Measurements from ENCODE around the gene ARHGEF40. TPM values are rescaled to one million over a fixed set of nuclear protein-coding genes. Genes with fewer than 3 reads are reported as not detected.
A peak's percentile ranks its signal among the peaks of the same experiment; 100 is the strongest.

Gene ARHGEF40
- total RNA-seq, 1 donor from 2014 or later: 21.3 TPM

DNA sequence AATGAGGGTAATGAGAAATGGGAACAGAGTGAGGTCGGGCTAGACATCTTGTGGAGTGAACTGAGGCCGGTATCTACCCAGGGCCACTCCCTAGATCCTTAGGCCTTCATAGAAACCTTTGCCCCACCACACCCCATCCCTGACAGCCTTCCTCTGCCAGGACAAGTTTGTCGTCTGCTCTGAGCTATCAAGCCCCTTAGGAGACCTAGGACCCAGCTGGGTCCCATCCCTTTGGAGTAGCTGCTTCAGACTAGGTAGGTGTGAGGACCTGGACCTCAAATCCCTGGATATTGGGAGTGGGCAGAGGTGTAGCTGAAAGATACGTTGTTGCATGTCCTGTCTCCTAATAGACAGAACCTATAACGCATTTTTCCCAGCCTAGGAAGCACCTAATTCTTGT is 30.8 kb downstream of the ARHGEF40 start, which contains the start of gene TMEM253:
TSS of gene TMEM253 (plus strand) at position 136 of the 400 bp plus-strand sequence. CDS start 278 bp downstream, outside the sequence.
- no peak for DNase-seq
- H3K36me3 ChIP-seq: no peaks in the 10 kb centered on the region
- intact Hi-C loops (cut with micrococcal nuclease): loop anchor here (5.0 kb wide), 1 partner anchor 34 kb away; no protein-coding TSS in a partner anchor
- peaks cover 64% of the 10 kb centered on the region for H3K4me1 ChIP-seq
- H3K9me3 ChIP-seq (replicated peaks): no peaks in the 10 kb centered on the region
- H3K27ac ChIP-seq (replicated peaks): peak within 1 kb of the TSS; percentile 83
- H3K4me3 ChIP-seq: no peak within 1 kb of the TSS
- no peaks in the 10 kb centered on the region for H3K27me3 ChIP-seq (ENCODE audit: low read depth)
- TF ChIP-seq, protein P1, sequence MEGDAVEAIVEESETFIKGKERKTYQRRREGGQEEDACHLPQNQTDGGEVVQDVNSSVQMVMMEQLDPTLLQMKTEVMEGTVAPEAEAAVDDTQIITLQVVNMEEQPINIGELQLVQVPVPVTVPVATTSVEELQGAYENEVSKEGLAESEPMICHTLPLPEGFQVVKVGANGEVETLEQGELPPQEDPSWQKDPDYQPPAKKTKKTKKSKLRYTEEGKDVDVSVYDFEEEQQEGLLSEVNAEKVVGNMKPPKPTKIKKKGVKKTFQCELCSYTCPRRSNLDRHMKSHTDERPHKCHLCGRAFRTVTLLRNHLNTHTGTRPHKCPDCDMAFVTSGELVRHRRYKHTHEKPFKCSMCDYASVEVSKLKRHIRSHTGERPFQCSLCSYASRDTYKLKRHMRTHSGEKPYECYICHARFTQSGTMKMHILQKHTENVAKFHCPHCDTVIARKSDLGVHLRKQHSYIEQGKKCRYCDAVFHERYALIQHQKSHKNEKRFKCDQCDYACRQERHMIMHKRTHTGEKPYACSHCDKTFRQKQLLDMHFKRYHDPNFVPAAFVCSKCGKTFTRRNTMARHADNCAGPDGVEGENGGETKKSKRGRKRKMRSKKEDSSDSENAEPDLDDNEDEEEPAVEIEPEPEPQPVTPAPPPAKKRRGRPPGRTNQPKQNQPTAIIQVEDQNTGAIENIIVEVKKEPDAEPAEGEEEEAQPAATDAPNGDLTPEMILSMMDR (IDR thresholded peaks at IDR 0.05; ENCODE audit: borderline replicate concordance): no peak

DNA sequence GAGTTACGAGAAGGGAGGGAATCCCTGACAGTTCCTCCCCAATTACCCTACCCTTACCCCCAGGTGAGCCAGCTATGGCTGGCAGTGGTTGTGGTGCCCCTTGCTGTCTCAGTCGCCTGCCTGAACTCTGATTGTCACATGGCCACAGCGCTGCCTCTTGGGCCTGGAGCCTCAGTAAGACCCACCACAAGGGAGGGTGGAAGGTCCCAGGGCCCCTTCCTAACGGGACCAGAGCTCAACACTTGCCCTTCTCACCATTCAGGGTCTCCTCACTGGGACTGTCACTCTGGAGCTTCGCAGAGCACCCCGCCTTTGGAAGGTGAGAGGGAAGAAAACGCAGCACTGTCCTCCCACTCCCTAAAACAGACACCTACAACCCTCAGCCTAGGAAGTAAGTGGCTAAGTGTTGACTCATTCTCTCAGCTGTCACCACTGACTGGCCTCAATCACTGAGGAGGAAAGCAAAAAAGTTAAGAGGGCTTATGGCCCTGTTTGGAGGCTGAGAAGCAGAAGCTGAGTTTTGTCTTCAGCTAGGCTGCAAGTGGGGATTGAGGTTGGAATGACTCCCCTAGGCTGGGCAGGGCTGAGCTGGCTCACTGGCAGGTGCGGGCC is 31.8 kb downstream of the ARHGEF40 start:
- Histone ChIP-seq H3K4me3 (no peak overlapping the region), H3K9me3 (replicated peaks) (no peaks in the 10 kb centered on the region), H3K4me1 (peaks cover 64% of the 10 kb centered on the region), H3K27ac (replicated peaks) (no peak overlapping the region), H3K36me3 (no peaks in the 10 kb centered on the region), H3K27me3 (ENCODE audit: low read depth) (no peaks in the 10 kb centered on the region)
- TF ChIP-seq, protein P1 (IDR thresholded peaks at IDR 0.05; ENCODE audit: borderline replicate concordance): no peak
- DNase-seq: no peak
- intact Hi-C loops (cut with micrococcal nuclease): loop anchor here (5.0 kb wide), 1 partner anchor 35 kb away; no protein-coding TSS in a partner anchor

DNA sequence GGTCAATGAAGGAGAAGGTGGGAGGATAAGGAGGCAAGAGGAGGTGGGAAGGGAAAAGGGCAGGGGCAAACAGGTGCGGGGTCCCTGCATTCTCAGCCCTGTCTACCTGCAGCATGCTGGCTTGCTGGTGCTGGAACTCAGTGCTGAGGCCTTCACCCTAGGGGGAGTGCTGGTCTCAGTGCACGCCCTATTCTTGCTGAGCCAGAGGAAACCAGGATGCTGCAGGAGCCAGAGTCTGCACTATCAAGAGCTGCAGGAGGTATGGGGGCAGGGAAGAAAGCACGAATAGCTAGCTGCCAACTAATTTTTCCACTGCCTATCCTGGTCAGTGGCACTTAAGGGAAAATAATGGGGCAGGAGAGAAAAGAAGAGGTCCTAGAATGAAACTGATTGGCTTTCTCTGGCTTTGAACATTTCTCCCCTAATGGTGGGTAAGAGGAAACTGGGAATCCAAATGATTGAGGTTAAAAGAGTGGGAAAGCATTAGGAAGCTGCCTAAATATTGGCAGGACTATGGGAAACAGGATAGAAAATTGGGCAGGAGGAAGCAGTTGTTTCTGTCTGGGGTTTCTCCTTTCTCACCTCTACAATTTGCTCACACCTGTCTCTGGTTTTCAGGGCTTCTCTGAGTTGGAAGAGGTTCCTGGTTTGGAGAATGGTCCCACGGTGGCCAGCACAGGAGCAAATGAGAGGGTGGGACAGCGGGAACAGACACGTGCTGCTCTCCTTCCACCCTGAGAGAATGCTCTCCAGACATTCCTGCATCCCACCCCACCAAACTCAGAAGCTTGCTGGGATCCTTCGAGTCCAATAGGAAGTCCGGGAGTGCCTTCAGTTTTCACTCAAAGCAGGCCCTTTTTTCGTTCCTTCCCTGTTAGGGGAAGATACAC is 32.7 kb downstream of the ARHGEF40 start:
- intact Hi-C loops (cut with micrococcal nuclease): loop anchor here (5.0 kb wide), 1 partner anchor 35 kb away; no protein-coding TSS in a partner anchor
- peaks cover 60% of the 10 kb centered on the region for H3K4me1 ChIP-seq
- TF ChIP-seq, protein P1 (IDR thresholded peaks at IDR 0.05; ENCODE audit: borderline replicate concordance): no peak

DNA sequence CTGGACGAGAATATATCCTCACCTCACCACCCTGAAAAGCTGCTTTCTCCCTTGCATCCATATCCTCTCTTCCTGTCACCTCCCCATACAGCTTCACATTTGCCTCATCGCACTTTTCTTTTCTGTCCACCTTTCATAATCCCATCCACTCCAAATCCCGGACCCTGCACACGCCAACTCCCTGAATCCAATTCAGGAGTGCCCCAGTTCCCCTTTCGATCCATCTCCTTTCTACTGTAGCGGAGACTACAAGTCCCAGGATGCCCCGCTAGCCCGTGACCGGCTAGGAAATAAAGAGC is 33.3 kb downstream of the ARHGEF40 start:
- Histone ChIP-seq H3K27ac (replicated peaks) (peak overlapping the region; percentile 99), H3K4me3 (peak overlapping the region; percentile 88), H3K36me3 (no peaks in the 10 kb centered on the region), H3K27me3 (ENCODE audit: low read depth) (no peaks in the 10 kb centered on the region), H3K4me1 (peaks cover 59% of the 10 kb centered on the region), H3K9me3 (replicated peaks) (no peaks in the 10 kb centered on the region)
- TF ChIP-seq, protein P1 (IDR thresholded peaks at IDR 0.05; ENCODE audit: borderline replicate concordance): no peak
- no peak for DNase-seq
- intact Hi-C loops (cut with micrococcal nuclease): loop anchor here (5.0 kb wide), 1 partner anchor 36 kb away; no protein-coding TSS in a partner anchor

More for the DNA sequence above, 32.7 kb downstream of the ARHGEF40 start:
- H3K27me3 ChIP-seq (ENCODE audit: low read depth): no peaks in the 10 kb centered on the region
- H3K27ac ChIP-seq (replicated peaks): peak overlapping the region; percentile 99
- no peaks in the 10 kb centered on the region for H3K9me3 ChIP-seq (replicated peaks)
- no peaks in the 10 kb centered on the region for H3K36me3 ChIP-seq
- DNase-seq: no peak
- H3K4me3 ChIP-seq: peak overlapping the region; percentile 88

DNA sequence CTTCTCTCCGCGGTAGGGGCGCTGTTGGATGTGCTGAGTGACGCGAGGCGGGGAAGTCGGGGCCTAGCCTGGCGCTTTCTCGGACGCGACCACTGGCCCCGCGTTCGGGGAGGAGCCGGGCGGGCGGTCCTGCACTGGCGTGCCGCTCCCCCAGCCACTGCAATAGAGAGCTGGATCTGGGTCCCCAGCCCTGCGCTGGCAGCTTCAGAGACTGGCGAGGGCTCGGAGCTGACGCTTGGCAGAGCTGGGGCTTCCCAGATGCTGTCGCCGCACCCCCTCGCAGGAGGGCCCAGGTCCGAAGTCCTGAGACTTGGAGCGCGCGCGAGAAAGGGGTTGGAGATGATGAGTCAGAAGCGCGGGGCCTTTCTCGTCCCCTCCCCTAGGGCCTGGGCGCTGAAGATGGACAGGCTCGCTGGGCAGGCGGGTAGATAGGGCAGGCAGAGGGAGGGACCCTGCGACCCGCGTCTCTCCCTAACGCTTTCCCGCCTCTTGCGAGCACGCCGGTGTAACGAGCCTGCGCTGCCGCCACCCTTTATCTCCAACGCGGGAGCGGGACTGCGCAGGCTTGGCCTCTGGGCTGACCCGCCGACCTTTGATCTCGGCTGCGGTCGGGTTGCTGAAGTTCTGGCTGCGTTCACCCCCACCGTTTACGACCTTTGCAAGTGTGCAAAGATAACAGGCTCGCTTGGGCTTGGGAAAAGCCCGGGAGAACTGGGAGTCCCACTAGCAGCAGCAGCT is 33.8 kb downstream of the ARHGEF40 start:
- H3K4me3 ChIP-seq: peak overlapping the region; percentile 88
- H3K36me3 ChIP-seq: no peaks in the 10 kb centered on the region
- no peaks in the 10 kb centered on the region for H3K27me3 ChIP-seq (ENCODE audit: low read depth)
- peaks cover 58% of the 10 kb centered on the region for H3K4me1 ChIP-seq
- no peaks in the 10 kb centered on the region for H3K9me3 ChIP-seq (replicated peaks)
- TF ChIP-seq, protein P1 (IDR thresholded peaks at IDR 0.05; ENCODE audit: borderline replicate concordance): peak; percentile 90
- peak overlapping the region; percentile 99 for H3K27ac ChIP-seq (replicated peaks)
- intact Hi-C loops (cut with micrococcal nuclease): loop anchor here (5.0 kb wide), 1 partner anchor 37 kb away; no protein-coding TSS in a partner anchor
- peak; percentile 97 for DNase-seq

All from left ventricle myocardium inferior (tissue), 1 donor.